CD14-positive monocyte (primary cell): ENCODE measurements around the gene TMTC2. TPM values are rescaled to one million over a fixed set of nuclear protein-coding genes. Genes with fewer than 3 reads are reported as not detected.

ENCODE experiments used
- DNase-seq, 3 donors: peaks; one replicate each; pipeline ENCODE4 v3.0.0-alpha.2; 2011 to 2022
- H2AFZ ChIP-seq: 2 replicates; pipeline ENCODE4 v1.6.0; 2012; ENCODE audit warnings: mild to moderate bottlenecking, low read depth, low read length, inconsistent platforms; ENCODE audit not compliant: insufficient read depth, poor library complexity, severe bottlenecking
- H3K27ac ChIP-seq, 2 donors: 1 replicate in 1 of 2; 2 replicates in 1 of 2; pipeline ENCODE4 v1.5.1; 2012 to 2013; ENCODE audit warnings: low read length in 2 of 2, control low read depth in 1 of 2, inconsistent platforms in 1 of 2, low read depth in 1 of 2, mild to moderate bottlenecking in 1 of 2
- H3K27me3 ChIP-seq, 2 donors: one replicate each; pipeline versions ENCODE4 v1.6.0 to v1.6.1; 2011 to 2013; ENCODE audit warnings: low read length in 2 of 2; ENCODE audit not compliant: control insufficient read depth in 2 of 2, insufficient read depth in 2 of 2
- H3K36me3 ChIP-seq, 2 donors: replicated peaks in 1 of 2; 1 replicate in 1 of 2; 2 replicates in 1 of 2; pipeline versions ENCODE4 v1.5.1 to v1.6.1; 2012 to 2013; ENCODE audit warnings: low read length in 2 of 2, control low read depth in 1 of 2, inconsistent platforms in 1 of 2, mild to moderate bottlenecking in 1 of 2; ENCODE audit not compliant: insufficient read depth in 2 of 2, control insufficient read depth in 1 of 2
- H3K4me1 ChIP-seq, 2 donors: 1 replicate in 1 of 2; 2 replicates in 1 of 2; pipeline versions ENCODE4 v1.5.1 to v1.6.1; 2012 to 2013; ENCODE audit warnings: low read length in 2 of 2, control low read depth in 1 of 2, inconsistent platforms in 1 of 2, mild to moderate bottlenecking in 1 of 2, moderate library complexity in 1 of 2; ENCODE audit not compliant: insufficient read depth in 2 of 2, control insufficient read depth in 1 of 2
- H3K4me2 ChIP-seq: replicated peaks from 2 replicates; pipeline ENCODE3; 2012; ENCODE audit warnings: low read length, moderate library complexity, mild to moderate bottlenecking; ENCODE audit not compliant: poor library complexity, severe bottlenecking; ENCODE audit errors: extremely low read depth
- H3K4me3 ChIP-seq, 3 experiments: fragments of 200-600 bp in 1 of 3; sonication (generic) in 1 of 3; replicated peaks in 1 of 3; 1 replicate in 2 of 3; 2 replicates in 1 of 3; pipeline ENCODE4 v1.5.1; 2011 to 2013; ENCODE audit warnings: low read length in 3 of 3, mild to moderate bottlenecking in 3 of 3, control low read depth in 2 of 3, low read depth in 2 of 3, inconsistent platforms in 1 of 3, moderate library complexity in 1 of 3
- H3K79me2 ChIP-seq: 2 replicates; pipeline ENCODE4 v1.6.0; 2012; ENCODE audit warnings: mild to moderate bottlenecking, control low read depth, inconsistent platforms, low read length, moderate library complexity; ENCODE audit not compliant: insufficient read depth
- H3K9ac ChIP-seq: 2 replicates; pipeline ENCODE4 v1.6.0; 2017; ENCODE audit warnings: low read length, mild to moderate bottlenecking; ENCODE audit not compliant: insufficient read depth, poor library complexity, severe bottlenecking
- H3K9me3 ChIP-seq, 2 donors: replicated peaks in 1 of 2; 1 replicate in 1 of 2; 2 replicates in 1 of 2; pipeline versions ENCODE4 v1.5.1 to v1.6.1; 2012 to 2013; ENCODE audit warnings: low read length in 2 of 2, control low read depth in 1 of 2; ENCODE audit not compliant: control insufficient read depth in 1 of 2, insufficient read depth in 1 of 2
- H4K20me1 ChIP-seq: 2 replicates; pipeline ENCODE4 v1.6.0; 2012; ENCODE audit warnings: mild to moderate bottlenecking, low read length, control low read depth, moderate library complexity; ENCODE audit not compliant: insufficient read depth
- H3K27ac Mint-ChIP-seq, 7 donors: one replicate each; pipeline ENCODE4 v1.8.0; 2020; ENCODE audit warnings: mild to moderate bottlenecking in 7 of 7, mixed read lengths in 7 of 7, moderate library complexity in 6 of 7, inconsistent platforms in 2 of 7
- H3K27me3 Mint-ChIP-seq, 3 donors: one replicate each; pipeline ENCODE4 v1.8.0; 2021 to 2022; ENCODE audit warnings: low read depth in 3 of 3, mild to moderate bottlenecking in 3 of 3, mixed read lengths in 3 of 3, moderate library complexity in 3 of 3, inconsistent platforms in 1 of 3
- H3K36me3 Mint-ChIP-seq, 2 donors: one replicate each; pipeline ENCODE4 v1.8.0; 2020; ENCODE audit warnings: mixed read lengths in 2 of 2, inconsistent platforms in 1 of 2, mild to moderate bottlenecking in 1 of 2
- H3K4me1 Mint-ChIP-seq: one replicate; pipeline ENCODE4 v1.8.0; 2020; ENCODE audit warnings: mild to moderate bottlenecking, mixed read lengths
- H3K4me3 Mint-ChIP-seq, 2 donors: one replicate each; pipeline ENCODE4 v1.8.0; 2020; ENCODE audit warnings: mild to moderate bottlenecking in 2 of 2, mixed read lengths in 2 of 2, moderate library complexity in 1 of 2
- H3K9me3 Mint-ChIP-seq, 7 donors: one replicate each; pipeline ENCODE4 v1.8.0; 2020 to 2022; ENCODE audit warnings: mixed read lengths in 7 of 7, mild to moderate bottlenecking in 6 of 7, moderate library complexity in 6 of 7, inconsistent platforms in 2 of 7
- CTCF ChIP-seq: fragments of 200-600 bp; IDR thresholded peaks from one replicate; pipeline ENCODE4 v1.8.0; 2022; ENCODE audit warnings: antibody characterized with exemption, mild to moderate bottlenecking
- WGBS: methylation state at CpG from one replicate; pipeline ENCODE4 v1.1.5; 2013; ENCODE audit warnings: missing lambda C conversion rate; ENCODE audit not compliant: insufficient coverage; 5-methylcytosine and 5-hydroxymethylcytosine counted together
- intact Hi-C, 2 donors: fragments of 100-400 bp; cut with micrococcal nuclease; formaldehyde crosslinking; loops; one replicate each; pipeline versions ENCODE4 v1.15.0 to v1.15.1; 2023
- polyA plus RNA-seq, 3 donors: library from polyadenylated mRNA; depleted of rRNA in 1 of 3; unstranded in 2 of 3; stranded (reverse) in 1 of 3; fragments of 300-500 nt in 2 of 3; fragments of >200 nt in 1 of 3; fragmentation: Illumina TruSeq in 2 of 3; gene quantifications; 1 replicate in 2 of 3; 2 replicates in 1 of 3; pipeline ENCODE4 v1.2.3, GENCODE V29; 2012 to 2021

TMTC2 gene
- polyA plus RNA-seq, 3 donors = 2.5 to 15.7 (median 3.3) TPM

- Mint-ChIP-seq H3K9me3 (peaks cover 0 to 7% (median 3%) of the 10 kb centered on the region in 7 donors), H3K27ac (peak overlapping the region in 1 of 7 donors; percentile 25), H3K36me3 (peaks cover 31 to 37% of the 10 kb centered on the region in 2 donors), H3K27me3 (no peaks in the 10 kb centered on the region), H3K4me3 (no peak overlapping the region), H3K4me1 (peaks cover 20% of the 10 kb centered on the region)
- Histone ChIP-seq H3K4me1 (peaks cover 12 to 13% of the 10 kb centered on the region in 2 donors), H3K79me2 (peaks cover 4% of the 10 kb centered on the region), H3K4me3 (no peak overlapping the region), H2AFZ (no peak overlapping the region), H3K9ac (no peak overlapping the region), H3K36me3 (peaks cover 0 to 19% of the 10 kb centered on the region in 2 donors), H3K27ac (no peak overlapping the region), H3K9me3 (no peaks in the 10 kb centered on the region), H4K20me1 (no peaks in the 10 kb centered on the region), H3K4me2 (no peak overlapping the region), H3K27me3 (no peaks in the 10 kb centered on the region)
- WGBS = no CpG with 5 or more reads among the region's 4 CpGs
- TF ChIP-seq CTCF = no peak
- DNase-seq = no peak
- intact Hi-C loops = no loop called here
These were observed 179.6 kb downstream of the TMTC2 start for GRCh38 chr12:82866227-82866775.

GRCh38 chr12:82866946-82867345 lies 180.2 kb downstream of the TMTC2 start:
- no peaks in the 10 kb centered on the region for H3K27me3 Mint-ChIP-seq
- peaks cover 12 to 14% of the 10 kb centered on the region in 2 donors for H3K4me1 ChIP-seq
- no peak overlapping the region for H3K4me3 Mint-ChIP-seq
- peaks cover 20% of the 10 kb centered on the region for H3K4me1 Mint-ChIP-seq
- no peak overlapping the region for H3K27ac Mint-ChIP-seq
- no peak overlapping the region for H2AFZ ChIP-seq
- H3K27me3 ChIP-seq = no peaks in the 10 kb centered on the region
- WGBS = 100% methylated on average over 1 of the region's 3 CpGs
- H4K20me1 ChIP-seq = no peaks in the 10 kb centered on the region
- H3K36me3 Mint-ChIP-seq = peaks cover 29 to 37% of the 10 kb centered on the region in 2 donors
- intact Hi-C loops = no loop called here
- H3K4me2 ChIP-seq = no peak overlapping the region
- H3K4me3 ChIP-seq = no peak overlapping the region
- no peak for DNase-seq
- peaks cover 0 to 7% (median 3%) of the 10 kb centered on the region in 7 donors for H3K9me3 Mint-ChIP-seq
- H3K9ac ChIP-seq = no peak overlapping the region
- H3K27ac ChIP-seq = no peak overlapping the region
- no peak for TF ChIP-seq CTCF
- peaks cover 4% of the 10 kb centered on the region for H3K79me2 ChIP-seq
- H3K9me3 ChIP-seq = no peaks in the 10 kb centered on the region
- peaks cover 0 to 19% of the 10 kb centered on the region in 2 donors for H3K36me3 ChIP-seq
